ENCODE results near the gene DIP2B. TPM values are rescaled to one million over a fixed set of nuclear protein-coding genes. Genes with fewer than 3 reads are reported as not detected.
A peak's percentile ranks its signal among the peaks of the same experiment; 100 is the strongest.

Gene DIP2B
- polyA plus RNA-seq, 5 donors = 22.3 to 39.5 (median 33.3) TPM

GRCh38 chr12:50611021-50611744 is 106.4 kb downstream of the DIP2B start:
- no peak for DNase-seq

DNA sequence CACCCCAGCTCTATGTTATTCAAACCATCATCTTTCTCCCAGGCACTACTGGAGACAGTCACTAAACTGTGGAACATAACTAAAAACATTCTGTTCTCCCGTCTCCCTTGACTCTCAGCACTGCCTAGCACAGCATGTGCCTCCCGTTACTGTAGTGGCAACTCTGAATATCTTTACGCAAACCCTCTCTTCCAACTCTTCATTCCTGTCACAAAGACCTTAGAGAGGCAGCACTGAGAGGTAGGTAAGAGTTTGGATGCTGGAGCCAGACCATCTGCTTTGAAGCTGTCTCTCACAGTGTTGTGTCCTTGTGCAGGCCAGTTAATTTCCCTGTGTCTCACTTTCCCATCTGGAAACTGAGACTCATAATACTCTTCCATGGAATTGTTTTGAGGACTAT is 108.1 kb downstream of the DIP2B start:
- no peak for DNase-seq

GRCh38 chr12:50613463-50613862 is 108.7 kb downstream of the DIP2B start:
- no peak for DNase-seq

- no peak for DNase-seq
Observed at GRCh38 chr12:50614167-50614759, 109.5 kb downstream of the DIP2B start.

- no peak for DNase-seq
Observed at GRCh38 chr12:50615145-50615906, 110.5 kb downstream of the DIP2B start.

- no peak for DNase-seq
Observed at GRCh38 chr12:50615907-50616296, 111.1 kb downstream of the DIP2B start.

- no peak for DNase-seq
Observed at GRCh38 chr12:50617657-50618056, 112.9 kb downstream of the DIP2B start.

DNA sequence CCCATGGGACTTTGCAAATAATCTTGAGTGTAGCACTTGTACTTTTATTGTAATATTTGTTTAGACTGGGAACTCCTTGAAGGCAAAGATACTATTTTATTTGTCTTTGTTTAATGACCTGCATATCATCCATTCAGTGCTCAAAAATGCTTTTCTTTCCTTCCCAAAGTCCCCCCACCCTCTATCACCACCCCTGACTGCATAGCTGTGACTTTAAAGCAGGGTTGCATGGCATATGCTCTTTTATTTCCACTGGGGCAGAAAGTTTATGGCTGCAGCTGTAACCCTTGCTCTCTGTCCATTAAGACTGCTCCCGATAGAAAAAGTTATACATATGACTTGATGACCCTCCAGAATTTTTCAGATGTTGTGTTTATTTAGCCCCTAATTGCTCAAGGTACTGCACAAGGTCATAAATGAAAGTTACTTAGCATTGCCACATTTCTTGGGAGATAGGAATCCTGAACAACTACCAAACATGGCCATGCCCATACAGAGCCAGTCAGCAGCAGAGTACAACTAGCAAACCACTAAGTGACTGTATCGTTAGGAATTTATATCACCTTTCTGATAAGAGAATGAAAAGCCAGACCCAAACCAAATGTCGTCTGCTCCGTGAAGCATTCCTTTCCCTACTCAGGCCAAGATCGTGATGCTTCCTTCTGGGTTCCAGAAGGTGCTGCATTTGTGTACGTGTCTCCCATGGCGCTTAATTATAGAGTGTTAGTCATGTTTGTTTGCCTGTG is 114.3 kb downstream of the DIP2B start:
- DNase-seq = no peak

- DNase-seq = no peak
Observed at GRCh38 chr12:50619610-50619958, 114.8 kb downstream of the DIP2B start.

GRCh38 chr12:50620109-50620977 is 115.6 kb downstream of the DIP2B start:
- DNase-seq = no peak

DNA sequence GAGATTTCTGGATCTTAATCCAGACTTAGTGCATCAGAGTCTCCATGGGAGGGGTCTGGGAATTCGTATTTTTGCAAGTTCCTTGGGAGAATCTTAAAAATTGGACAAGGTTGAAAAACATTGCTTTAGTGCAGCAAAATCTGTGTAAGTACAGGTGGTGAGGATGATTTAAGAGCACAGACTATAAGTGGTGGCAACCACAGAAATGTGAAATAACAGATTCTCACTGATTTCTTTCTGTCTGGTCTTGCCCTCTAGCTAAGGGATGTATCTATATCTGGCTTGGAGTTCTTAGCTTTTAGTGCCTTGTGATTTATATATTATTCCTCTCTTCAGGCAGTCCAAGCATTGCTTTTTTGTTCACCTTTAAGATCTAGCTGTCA is 116.2 kb downstream of the DIP2B start:
- no peak for DNase-seq

DNA sequence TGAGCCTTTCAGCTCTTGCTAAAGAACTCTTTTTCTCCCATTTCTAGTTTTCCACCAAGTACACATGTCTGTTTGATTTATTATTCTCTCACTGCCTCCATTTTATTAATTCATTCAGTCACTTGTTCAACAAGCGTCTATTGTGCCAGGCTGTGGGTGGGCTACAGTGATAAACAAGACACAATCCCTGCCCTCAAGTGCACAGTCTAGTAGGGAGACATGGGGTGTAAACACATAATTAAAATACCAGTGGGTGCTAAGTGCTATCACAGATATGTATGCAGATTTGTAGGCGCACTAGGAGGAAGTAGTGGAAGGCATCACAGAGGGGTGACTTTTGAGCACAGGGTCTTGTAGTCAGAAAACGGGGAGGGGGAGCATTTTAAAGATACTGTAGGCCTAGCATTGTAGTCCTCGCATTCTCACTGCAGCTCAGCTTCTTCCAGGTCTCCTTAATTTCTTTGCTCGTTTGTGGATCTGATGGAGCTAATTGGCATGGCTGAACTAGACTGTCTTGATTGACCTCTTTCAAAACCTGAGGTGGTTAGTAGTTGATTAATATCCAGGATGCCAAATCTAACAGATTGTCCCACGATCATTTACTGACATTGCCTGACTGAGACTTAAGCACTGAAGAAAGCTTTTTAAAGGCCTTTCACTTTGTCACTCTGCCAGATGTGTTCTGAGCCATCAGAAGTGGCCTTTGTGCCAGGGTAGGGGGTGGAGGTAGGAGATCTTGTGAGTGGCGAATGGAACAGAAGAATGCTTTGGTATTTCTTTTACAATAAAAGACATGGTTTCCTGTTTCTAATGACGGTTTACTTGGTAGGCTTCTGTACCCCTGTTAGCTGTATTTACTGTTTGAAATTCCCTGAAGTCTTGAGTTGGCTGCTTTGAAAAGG is 116.9 kb downstream of the DIP2B start:
- DNase-seq = no peak

GRCh38 chr12:50625029-50625925 is 120.5 kb downstream of the DIP2B start:
- DNase-seq = no peak

DNA sequence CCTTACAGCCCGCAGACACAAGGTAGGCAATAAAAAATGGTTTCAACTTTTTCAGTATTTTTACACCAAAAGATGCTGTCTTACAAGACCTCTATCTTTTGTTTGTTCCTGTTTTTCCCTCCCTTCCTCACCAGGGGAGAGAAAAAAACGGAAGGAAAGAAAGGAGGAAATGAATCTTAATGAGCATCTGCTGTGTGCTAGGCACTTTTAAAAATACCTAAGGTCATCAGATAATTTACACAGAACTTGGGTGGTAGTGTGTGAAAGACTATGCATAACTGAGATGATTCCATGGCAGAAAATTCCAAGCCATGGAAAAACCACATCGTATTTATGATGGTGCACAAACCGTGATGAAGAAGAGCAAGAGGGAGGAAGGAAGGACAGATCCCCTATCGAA is 121.2 kb downstream of the DIP2B start:
- no peak for DNase-seq

- no peak for DNase-seq
Observed at GRCh38 chr12:50627491-50627890, 122.7 kb downstream of the DIP2B start.

DNA sequence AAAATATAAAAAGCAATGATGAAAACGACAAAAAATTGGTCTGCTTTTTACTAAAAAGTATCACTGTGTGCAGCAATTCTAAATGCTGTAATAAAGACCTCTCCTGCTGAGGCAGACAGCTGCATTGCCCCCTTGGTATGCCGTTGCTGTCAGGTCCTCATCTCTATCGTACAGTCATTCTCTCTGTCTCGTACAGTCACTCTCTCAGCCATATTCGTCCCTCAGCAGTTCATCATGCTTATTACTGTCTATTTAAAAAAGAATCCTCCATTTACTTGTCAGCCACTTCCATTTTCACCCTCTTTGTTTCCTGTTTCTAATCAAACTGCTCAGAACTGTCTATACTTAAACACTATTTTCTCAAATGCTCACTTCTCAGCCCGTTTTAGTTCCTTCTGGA is 123.6 kb downstream of the DIP2B start:
- DNase-seq = no peak

- DNase-seq = no peak
Observed at GRCh38 chr12:50633955-50634354, 129.2 kb downstream of the DIP2B start.

DNA sequence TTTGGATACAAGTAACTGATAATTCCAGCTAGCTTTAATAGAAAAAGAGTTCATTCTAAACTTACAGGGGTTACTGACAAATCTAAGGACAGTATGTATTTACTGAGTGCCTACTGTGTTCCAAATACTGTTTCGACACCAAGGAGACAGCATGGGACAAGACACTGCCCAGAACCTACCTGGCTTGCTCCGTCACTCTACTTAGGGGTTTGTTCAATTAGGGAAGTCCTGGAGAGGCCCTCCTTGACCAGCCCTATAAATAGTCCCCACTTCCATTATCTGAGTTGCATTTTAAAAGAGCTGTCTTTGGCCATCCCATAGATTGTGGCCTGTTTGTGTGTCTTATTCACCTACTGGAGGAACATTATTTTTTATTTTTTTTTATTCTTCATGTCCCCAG is 129.6 kb downstream of the DIP2B start:
- no peak for DNase-seq

DNA sequence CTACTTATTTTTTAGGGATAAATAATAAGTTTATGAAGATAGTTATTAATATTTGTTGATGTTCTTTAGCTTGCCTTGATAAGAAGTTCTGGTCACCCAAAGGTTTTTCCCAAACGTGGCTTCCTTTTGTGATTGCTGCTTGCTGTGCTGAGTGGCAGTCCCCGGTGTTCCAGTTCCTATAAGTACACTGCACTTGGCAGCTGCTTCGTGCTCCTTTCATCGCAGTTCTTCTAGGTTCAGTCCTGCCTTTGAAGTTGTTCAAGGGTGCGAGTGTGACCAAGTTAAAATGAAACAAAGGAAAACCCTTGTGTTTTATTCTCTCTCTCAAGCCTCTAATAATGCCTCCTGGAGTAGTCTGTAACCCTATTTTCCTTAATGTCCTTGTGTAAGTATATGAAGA is 130.6 kb downstream of the DIP2B start:
- peak in 1 of 2 donors; percentile 28 for DNase-seq
